ENCODE measurements around the gene KIRREL2.

Gene KIRREL2

DNA sequence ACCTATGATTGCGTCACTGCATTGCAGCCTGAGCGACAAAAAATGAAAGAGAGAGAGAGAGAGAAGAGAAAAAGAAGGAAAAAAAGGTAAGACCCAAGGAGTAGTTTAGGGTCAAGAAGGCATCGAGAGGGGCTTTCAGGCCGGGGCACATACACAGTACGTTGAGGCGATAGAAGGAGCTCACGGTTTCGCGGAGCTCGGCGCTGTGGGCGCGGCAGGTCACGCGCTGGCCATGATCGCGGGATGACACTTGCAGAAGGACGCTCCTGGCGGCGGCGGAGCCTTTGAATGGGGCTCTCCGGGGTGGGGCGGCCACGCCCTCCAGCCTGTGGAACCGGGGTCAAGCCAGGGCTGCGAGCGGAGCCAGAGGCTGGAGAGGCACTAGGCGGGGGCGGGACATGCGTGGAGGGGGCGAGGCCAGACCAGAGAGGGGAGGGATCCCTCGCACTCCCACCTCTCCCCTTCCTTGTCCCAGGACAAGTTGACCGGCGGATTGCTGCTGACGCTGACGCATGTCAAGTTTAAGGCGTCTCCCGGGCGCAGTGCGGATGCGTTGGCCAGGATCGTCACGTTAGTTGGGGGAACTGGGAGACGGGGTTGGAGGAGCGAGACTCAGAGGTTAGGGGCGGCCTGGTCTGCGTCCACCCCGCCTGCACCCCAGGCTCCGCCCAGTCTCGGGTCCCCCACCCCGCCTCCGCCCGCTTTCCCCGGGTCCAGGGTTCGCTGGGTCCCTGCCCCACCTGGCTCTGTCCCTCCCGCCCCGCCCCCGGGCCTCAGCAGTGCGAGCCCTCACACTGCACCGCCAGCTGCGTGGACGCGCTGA is 11.3 kb upstream of the KIRREL2 start:
- DNase-seq, result no peak

DNA sequence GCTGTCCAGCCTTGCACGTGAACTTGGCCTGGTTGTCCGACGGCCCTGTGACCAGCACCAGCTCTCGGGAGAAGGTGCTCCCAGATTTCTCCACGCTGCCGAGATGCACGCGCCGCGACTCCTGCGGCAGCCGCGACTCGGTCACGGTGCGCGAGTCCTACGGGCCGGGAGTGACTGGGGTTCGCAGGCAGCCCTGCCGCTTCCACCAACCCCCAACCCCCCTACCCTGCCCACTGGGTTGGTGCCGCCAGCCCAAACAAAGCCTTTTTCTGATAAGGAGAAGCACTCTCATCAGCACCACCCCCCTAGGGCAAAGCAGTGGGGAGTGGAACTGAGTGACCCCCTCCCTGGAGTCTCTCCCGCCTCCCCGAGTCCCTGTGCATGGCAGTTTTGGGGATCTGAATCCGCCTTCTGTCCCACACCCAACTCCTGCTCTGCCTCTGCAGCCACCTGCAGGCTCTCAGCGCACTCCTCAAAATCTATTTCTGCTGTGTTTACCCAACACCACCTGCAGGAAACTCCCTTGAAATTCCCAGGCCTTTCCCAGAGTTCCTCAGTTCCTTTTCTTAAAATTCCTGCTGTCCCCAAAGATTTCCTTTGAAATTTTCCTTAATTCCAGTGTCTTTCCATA is 10.6 kb upstream of the KIRREL2 start:
- DNase-seq, result no peak

DNA sequence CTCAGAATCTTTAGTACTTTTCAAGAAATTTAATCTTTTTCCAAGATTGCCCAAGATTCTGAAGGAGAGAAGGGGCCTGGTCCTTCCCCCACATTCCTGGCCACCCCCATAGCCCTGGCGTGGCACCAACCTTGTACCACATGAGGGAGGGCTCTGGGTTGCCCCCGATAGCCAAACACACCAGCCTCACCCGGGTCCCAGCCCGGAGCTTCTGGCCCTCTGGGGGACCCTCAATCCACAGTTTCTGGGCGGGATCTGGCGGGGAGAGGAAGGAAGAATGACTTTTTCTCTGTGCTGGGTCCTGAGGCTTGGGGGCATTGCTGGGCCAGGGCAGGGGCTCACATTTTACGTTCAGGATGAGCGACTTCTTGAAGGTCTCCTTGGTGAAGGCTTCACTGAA is 8.8 kb upstream of the KIRREL2 start:
- no peak for DNase-seq

GRCh38 chr19:35848486-35848885 is 8.2 kb upstream of the KIRREL2 start:
- no peak for DNase-seq

DNA sequence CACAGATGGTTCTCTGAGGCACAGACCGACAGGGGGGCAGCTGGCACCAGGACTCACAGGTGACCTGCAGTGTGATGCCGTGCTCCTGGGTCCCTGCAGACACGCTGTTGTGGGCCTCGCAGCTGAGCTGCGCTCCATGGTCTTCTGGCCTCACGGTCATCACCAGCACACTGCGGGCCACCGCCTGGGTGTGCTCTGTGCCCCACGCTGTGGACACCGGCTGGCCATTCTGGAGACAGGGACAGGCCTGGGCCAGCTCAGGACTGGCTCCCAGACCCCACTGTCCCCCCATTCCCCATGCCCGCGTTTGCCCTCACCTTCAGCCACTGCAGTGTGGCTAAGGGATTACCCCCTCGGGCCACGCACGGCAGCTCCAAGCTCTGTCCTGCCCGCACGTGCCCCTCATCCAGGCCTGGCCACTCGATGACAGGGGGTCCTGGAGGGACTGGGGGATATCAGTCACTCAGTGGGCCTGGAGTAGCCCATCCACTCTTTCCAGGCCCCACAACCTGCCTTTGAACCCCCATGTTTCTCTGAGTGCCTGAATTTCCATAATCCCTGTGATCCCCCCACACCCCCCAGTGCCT is 7.7 kb upstream of the KIRREL2 start:
- DNase-seq, result no peak

- no peak for DNase-seq
Measured at GRCh38 chr19:35851213-35852028, 5.3 kb upstream of the KIRREL2 start.

DNA sequence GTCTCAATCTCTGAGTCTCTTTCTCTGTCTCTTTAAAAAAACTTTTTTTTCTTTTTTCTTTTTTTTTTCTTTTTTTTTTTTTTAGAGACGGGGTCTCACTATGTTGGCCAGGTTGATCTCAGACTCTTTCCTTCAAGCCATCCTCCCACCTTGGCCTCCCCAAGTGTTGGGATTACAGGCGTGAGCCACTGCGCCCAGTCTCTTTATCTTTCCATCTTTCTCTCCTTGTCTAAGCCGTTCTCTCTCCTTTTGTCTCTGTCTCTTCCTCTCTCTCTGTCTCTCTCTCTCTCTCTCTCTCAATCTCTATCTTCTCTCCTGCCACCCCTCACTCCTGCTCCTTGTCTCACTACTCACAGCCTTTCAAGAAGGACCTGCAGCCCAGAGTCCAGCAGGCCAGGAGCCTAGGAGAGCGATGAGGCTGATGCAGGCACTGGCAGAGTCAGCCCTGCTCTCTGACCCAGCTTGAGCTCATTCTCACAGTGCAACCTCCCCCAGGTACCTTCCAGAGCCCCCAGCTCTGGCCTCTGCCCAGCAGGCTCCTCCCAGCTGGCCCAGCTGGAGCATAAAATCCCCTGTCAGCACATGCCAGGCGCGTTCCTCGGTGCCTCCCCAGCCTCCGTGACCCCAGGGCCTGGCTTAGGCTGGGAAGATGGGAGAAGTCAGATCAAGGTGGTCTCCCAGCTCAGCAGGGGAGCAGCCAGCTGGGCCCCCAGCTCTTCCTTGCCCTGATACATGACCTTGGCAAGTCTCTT is 4.5 kb upstream of the KIRREL2 start, which contains the start of gene NPHS1:
Gene NPHS1 (minus strand): TSS at position 476 of the 752 bp plus-strand sequence. CDS start 667 bp downstream, outside the sequence.
- DNase-seq, result no peak

DNA sequence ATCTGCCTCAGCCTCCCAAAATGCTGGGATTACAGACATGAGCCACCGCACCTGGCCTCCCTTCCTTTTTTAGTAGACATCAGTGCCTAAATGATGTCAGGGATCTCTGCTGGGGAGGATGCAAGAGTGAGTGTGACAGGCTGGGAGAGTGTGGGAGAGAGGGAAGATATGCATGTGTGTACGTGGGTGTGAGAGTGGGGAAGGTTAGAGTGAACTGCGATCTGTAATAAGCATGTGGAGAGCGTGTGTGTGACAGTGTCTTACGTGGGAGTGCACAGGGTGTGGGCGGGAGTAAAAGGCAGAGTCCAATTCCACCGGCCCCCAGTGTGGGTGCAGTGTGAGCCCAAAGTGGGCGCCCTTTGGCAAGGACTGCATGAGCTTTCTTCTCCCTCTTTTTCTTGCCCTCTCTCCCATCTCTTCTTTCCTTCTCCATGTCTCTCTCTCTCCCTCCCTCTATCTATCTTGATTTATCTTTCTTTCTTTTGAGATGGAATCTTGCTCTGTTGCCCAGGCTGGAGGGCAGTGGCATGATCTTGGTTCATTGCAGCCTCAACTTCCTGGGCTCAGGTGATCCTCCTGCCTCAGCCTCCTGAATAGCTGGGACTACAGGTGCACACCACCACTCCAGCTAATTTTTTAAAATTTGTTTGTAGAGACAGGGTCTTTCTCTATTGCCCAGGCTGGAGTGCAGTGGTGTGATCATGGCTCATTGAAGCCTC is 3.5 kb upstream of the KIRREL2 start:
- no peak for DNase-seq

- no peak for DNase-seq
Measured at GRCh38 chr19:35858311-35858710, 1.6 kb downstream of the KIRREL2 start.

DNA sequence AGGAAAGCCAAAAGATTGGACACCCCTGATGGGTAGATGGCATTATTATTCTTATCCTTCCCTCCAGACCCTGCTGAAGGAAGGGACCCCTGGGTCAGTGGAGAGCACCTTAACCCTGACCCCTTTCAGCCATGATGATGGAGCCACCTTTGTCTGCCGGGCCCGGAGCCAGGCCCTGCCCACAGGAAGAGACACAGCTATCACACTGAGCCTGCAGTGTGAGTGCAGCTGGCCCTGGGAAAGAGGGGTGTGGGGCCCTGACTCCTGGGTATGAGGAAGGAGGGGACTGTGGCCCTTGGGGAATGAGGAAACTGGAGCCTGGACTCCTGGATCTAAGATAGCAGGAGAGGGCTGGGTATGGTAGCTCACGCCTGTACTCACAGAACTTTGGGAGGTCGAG is 2.7 kb downstream of the KIRREL2 start:
- no peak for DNase-seq

- no peak for DNase-seq
Measured at GRCh38 chr19:35860436-35860817, 3.7 kb downstream of the KIRREL2 start.

DNA sequence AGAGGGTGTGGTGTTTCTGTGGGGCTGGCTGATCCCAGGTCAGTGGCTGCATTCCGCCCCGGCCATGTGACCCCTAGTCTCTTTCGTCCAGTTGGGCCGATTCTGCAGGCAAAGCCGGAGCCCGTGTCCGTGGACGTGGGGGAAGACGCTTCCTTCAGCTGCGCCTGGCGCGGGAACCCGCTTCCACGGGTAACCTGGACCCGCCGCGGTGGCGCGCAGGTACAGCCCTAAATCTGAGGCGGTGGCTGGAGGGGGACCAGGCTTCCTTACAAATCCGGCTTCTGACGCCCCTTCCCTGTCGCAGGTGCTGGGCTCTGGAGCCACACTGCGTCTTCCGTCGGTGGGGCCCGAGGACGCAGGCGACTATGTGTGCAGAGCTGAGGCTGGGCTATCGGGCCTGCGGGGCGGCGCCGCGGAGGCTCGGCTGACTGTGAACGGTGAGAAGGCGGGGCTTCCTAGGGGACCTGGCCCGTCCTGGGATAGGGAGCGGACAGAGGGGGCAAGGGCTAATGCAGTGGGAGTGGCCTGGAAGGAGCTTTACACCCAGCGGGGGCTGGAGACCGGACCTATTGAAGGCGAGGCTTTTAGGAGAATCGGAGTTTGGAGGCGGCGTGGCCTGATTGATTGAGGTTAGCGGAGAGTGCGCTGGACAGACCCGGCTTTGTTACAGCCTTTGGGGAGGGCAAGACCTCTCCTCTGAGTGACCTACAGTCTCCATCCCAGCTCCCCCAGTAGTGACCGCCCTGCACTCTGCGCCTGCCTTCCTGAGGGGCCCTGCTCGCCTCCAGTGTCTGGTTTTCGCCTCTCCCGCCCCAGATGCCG is 4.3 kb downstream of the KIRREL2 start:
- DNase-seq, result no peak

- DNase-seq, result no peak
Measured at GRCh38 chr19:35861640-35862160, 5.0 kb downstream of the KIRREL2 start.

DNA sequence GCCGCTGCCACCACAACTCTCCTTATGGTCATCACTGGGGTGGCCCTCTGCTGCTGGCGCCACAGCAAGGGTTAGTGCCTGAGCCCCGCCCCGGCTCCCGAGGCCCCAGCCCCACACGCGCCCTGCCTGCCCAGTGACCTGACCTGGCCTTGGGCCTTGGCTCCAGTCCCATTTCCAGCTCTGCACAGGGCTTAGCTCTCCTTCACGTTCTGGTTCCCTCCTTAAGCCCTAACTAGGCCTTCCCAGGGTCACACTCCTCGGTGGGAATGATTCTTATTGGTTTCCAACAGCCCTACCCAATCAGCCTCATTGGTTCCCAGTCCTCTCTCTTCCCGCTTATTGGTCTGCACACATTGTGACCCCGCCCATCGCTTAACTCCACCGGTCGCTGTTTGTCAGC is 5.8 kb downstream of the KIRREL2 start:
- no peak for DNase-seq

GRCh38 chr19:35863018-35863417 is 6.3 kb downstream of the KIRREL2 start:
- DNase-seq, result no peak

DNA sequence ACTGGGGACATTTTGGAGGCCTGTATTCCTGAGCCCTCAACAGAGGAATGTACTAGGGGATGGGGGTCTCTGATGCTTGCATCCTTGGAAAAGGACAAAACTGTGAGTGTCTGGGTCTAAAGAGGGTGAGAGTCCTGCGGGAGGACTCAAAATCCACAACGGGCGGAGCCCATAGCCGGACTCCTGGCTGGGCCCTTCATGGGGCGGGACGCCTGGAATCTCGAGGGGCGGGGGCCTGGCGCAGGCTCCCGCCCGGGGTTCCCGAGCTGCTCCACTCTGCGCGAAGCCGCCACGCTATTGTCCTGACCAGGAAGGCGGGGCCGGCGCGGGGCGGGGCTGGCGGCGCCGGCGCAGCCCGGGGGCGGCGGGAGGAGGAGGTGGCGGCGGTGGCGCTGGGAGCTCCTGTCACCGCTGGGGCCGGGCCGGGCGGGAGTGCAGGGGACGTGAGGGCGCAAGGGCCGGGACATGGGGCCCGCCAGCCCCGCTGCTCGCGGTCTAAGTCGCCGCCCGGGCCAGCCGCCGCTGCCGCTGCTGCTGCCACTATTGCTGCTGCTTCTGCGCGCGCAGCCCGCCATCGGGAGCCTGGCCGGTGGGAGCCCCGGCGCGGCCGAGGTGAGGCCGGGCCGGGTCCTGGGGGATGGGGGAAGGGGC is 11.6 kb downstream of the KIRREL2 start, which contains the start of gene APLP1:
Gene APLP1 (plus strand): TSS at position 403 of the 651 bp plus-strand sequence. CDS start 63 bp downstream, at position 466.
- peak; percentile 64 for DNase-seq

- DNase-seq, result no peak
Measured at GRCh38 chr19:35868823-35869326, 12.2 kb downstream of the KIRREL2 start.

- peak; percentile 85 for DNase-seq
Measured at GRCh38 chr19:35869327-35870123, 12.8 kb downstream of the KIRREL2 start.

Data from CD4-positive, alpha-beta T cell treated with Interleukin-21 for 1 hour (primary cell).